GM18868 (cell line): ENCODE results near the gene TSSC4.

Experiments used
- ATAC-seq: cut with Tn5 transposase; IDR thresholded peaks from one replicate; pipeline ENCODE4 v1.9.1; 2021; ENCODE audit warnings: mild to moderate bottlenecking, moderate library complexity; ENCODE audit not compliant: unreplicated experiment

Gene TSSC4

GRCh38 chr11:2385156-2386151, 15.1 kb upstream of the TSSC4 start:
- ATAC-seq, result peak; percentile 24

GRCh38 chr11:2386591-2386990, 14.0 kb upstream of the TSSC4 start:
- ATAC-seq, result no peak

DNA sequence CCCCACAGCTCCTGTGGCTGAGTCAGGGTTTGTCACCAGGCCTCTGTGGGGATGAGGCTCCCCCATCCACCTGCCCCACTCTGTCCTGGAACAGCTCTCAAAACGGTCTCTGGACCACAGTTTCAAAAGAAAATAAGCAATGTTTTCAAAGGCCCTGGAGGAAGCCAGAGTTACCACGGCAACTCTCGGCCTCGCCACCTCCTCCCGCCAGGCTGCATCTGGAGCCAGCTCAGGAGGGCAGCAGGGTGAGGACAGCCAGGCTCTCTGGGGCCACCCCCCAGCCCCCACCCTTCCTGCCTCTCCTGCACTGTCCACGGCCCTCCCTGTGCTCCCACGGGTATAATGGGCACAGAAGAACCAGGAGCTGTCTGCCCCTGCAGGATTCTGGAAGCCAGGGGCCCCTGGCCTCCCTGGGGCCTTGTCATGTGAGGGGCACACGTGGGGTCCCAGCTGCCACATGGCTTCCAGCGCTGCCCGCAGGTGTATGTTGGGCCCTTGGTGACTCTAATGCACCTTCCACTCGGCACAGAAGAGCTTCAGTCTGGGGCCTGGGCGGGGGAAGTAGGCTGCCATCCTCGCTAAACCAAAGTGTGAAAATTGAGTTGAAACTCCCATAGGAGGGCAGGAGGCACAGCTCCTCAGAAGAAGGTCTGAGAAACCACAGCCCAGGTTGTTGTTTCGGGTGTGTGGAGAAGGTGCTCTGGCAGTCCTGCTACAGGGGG, 13.1 kb upstream of the TSSC4 start:
- ATAC-seq, result no peak

DNA sequence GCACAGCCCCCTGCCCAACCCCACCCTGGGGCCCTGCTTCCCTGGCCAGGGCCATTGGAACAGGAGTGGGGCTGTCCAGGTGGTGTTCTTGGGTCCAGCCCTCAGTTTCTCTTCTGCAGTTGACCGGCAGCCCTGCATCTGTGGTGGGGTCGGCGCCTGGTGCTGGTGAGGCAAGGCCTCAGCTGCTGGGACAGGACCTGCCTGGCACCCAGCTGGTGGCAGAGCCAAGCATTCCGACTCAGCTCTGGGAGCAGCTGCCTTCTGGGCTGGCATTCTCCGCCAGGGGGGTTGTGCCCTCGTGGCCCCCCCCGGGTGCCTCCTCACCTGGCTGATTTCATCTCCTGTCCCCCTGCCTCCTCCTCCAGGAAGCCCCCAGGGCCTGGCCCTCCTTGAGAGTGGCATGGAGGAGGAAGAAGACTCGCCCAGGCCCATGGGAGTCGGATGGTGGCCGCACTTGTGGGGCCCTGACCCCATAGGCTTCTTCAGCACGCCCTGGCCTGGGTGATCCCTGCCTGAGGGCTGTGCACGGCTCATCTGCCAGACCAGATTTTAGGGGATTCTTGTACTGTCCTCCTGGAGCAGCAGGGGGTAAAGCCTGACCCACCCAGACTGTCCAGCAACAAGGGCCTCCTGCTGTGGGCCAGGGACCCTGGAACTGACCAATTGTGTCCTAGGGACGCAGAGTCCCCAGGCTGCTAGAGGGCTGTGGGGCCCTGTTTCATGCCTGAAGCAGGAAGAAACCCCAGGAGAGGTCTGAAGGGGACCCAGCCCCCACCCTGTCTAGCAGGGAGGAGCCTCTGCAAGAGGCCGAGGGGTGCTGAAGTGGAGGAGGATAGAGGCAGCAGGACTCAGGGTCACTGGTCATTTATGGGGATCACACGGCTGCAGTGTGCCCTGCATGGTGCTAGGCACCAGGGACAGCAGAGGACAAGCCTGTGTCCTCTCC, 11.8 kb upstream of the TSSC4 start:
- no peak for ATAC-seq

DNA sequence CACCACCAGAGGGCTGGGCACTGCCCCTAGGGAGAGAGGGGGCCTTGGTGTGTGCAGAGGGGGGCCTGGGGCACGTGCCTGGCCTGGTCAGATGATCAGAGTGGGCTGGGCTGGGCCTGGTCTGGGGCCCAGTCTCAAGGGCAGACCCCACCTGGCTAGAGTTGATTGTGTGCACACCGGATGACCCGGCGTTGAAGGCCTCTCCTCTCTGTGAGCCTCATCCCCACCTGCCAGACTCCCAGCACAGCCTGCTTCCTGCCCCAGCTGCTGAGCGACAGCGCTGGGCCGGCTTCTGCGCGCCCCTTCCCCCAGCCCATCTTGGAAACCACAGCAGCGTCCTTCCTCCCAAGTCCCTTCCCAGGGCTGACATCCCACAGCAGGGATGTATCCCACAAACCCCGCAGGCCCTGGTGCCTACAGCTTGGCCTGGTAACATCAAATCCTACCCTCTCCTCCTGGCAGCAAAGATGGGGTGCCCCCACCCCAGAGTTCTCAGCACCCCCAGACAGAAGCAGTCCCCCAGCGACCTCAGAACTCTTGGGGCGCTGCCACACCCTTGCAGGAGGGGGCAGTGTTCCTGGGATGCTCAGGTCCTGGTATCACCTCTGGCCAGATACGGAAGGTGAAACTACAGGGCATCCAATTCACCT, 11.0 kb upstream of the TSSC4 start:
- no peak for ATAC-seq

DNA sequence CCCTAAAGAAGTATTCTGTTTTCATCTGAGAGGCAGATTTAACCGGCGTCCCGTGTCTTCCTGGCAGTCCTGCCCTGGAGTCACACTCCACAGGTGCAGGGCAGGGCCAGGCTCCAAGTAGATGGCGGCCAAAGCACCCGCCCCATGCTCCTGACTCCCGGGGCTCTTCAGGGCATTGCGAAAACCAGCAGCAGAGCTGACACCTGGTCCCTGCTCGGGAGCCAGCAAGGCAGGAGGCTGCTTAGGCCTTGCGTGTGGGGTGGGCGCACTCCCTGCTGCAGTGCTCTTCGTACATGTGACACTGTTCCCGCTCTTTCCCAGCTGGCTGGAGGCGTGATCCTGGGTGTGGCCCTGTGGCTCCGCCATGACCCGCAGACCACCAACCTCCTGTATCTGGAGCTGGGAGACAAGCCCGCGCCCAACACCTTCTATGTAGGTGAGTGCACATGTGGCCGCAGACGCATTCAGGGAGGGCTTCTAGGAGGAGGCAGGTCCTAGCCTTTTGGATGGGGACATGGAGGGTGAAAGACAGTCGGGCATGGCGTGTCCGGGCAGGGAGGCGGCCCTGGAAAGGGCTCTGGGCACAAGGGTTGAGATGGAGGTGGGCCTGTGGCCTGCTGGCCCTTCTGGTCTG, 10.3 kb upstream of the TSSC4 start:
- ATAC-seq, result no peak

DNA sequence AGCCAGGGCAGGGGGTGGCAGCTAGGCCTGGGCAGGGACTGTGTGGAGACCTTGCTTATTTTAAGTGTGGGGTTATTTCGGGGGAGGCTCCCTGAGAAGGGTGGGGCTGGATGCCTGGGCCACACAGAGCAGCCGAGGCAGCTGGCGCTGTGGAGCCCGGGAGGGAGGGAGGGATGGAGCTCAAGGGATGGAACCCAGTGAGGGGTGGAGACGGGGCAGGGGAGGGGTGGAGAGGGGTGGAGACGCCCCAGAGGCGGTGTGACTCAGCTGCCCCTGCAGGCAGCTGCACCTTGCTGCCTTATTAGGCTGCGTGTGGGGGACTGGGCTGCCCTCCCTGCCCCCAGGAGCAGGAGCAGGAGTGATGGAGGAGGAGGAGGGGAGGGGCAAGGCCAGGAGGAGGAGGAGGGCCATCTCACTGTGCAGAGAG, 9.8 kb upstream of the TSSC4 start:
- no peak for ATAC-seq

GRCh38 chr11:2391181-2391975, 9.2 kb upstream of the TSSC4 start:
- no peak for ATAC-seq

DNA sequence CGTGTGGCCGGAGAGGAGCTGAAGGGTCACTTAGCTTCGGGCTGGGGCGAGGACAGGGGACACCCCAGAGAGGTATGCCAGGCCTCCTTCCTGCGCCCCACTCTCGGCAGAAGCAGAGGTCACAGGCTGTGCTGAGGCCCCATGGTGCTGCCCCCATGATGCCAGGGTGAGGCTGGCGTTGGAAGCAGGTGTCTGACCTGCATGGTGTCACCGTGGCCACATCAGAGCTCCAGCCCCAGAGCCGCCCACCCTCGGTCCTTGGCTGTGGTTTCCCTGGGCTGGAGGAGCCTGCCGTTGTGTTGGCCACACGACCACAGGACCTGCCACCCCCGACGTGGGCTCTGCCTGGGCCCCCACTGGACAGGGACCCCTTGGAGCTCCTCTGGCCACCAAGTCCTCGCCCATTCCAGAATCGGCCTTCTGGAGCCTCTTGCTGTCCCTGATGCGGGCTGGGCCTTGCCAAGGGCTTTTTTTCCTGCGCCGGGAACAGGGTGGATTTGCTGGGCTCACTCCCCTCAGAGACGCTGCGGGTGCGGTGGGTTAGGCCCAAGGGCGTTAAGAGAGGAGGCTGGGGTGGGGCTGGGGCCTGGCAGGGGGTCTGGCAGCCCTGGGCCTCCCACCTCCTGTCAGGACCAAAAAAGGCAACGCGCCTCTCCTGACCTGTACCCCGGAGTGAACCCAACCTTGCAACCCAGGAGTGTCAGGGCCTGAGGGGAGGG, 8.2 kb upstream of the TSSC4 start:
- no peak for ATAC-seq

GRCh38 chr11:2393111-2393868, 7.3 kb upstream of the TSSC4 start:
- no peak for ATAC-seq

DNA sequence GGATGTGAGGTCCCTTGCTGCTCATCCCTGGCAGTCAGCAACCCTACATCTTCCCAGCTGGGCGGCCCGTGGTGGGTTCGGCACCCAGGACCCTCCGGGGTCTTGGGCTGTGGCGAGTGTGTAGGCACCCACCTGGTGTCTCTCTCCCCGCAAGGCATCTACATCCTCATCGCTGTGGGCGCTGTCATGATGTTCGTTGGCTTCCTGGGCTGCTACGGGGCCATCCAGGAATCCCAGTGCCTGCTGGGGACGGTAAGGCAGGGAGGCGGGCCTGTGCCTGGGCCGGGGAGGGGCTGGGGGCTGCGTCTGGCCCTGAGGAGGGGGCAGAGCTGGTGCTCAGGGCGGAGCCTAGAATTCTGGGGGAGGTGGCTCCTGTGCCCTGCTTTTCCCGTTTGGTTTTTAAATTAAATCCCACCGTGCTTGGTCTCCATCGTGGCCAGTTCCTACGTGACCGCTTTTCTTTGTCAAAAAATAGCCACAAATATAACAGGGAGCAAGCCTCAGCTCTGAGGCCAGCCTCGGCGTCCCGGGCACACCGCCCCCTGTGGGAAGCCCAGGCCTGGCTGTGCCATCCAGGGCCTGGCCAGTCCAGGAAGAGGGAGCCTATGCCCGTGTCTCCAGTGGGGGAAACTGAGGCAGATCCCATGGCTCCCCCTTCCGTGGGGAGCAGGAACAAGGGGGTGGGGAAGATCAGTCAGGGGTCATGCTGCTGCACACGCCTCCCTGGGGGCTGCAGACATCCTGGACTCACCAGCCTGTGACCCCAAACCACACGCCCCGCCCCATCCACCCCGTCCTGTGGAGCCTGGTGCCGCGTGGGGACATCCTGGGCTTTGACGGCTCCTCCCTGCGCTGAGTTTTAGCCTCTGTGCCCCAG, 6.4 kb upstream of the TSSC4 start:
- ATAC-seq, result no peak

DNA sequence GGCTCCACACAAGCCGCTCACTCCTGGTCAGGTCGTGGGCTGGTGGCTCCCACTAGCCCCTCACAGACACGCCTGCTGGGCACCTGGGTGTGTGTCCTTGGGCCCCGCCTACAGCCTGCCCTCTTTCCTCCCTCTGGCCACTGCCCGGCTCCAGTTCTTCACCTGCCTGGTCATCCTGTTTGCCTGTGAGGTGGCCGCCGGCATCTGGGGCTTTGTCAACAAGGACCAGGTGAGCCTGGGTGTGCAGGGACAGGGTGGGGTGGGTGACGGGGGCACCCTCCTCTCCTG, 5.8 kb upstream of the TSSC4 start:
- ATAC-seq, result no peak

- ATAC-seq, result no peak
Measured at GRCh38 chr11:2395211-2395730, 5.3 kb upstream of the TSSC4 start.

DNA sequence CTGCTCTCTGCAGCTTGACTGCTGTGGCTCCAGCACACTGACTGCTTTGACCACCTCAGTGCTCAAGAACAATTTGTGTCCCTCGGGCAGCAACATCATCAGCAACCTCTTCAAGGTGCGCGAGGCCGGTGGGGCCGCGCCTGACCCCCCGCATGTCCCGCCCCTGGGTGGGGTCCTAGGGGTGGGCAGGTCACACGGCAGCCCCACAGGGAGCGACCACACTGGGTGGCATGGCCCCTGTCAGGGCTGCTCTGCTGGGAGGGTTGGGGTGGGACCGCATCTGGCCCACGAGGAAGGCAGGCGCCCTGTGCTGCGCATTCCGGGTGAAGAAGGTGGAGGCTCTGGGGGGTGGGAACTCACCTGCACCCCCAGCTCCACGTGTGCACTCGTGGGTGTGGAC, 4.7 kb upstream of the TSSC4 start:
- ATAC-seq, result no peak

DNA sequence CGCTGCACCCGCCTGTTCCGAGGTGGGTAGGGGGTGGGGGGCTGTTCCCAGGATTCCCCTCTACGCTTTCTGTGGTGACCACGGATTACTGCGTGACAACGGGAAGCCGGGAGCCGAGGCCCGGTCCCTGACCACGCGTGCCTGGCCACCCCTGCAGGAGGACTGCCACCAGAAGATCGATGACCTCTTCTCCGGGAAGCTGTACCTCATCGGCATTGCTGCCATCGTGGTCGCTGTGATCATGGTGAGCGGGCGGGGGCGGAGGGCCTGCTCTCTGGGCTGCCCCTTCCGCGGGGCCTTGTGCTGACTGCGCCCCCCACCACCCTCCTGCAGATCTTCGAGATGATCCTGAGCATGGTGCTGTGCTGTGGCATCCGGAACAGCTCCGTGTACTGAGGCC, 4.1 kb upstream of the TSSC4 start:
- no peak for ATAC-seq

DNA sequence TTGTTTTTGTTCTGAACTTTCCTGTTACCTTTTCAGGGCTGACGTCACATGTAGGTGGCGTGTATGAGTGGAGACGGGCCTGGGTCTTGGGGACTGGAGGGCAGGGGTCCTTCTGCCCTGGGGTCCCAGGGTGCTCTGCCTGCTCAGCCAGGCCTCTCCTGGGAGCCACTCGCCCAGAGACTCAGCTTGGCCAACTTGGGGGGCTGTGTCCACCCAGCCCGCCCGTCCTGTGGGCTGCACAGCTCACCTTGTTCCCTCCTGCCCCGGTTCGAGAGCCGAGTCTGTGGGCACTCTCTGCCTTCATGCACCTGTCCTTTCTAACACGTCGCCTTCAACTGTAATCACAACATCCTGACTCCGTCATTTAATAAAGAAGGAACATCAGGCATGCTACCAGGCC, 3.5 kb upstream of the TSSC4 start:
- no peak for ATAC-seq
